NCI-H2227 (cell line): Measurements from ENCODE around the gene AKAP6.
A peak's percentile ranks its signal among the peaks of the same experiment; 100 is the strongest.

Experiments used
- DNase-seq: peaks from one replicate; lab custom pipeline; 2025; ENCODE audit not compliant: unreplicated experiment; lab: John Stamatoyannopoulos, UW

AKAP6 gene, protein sequence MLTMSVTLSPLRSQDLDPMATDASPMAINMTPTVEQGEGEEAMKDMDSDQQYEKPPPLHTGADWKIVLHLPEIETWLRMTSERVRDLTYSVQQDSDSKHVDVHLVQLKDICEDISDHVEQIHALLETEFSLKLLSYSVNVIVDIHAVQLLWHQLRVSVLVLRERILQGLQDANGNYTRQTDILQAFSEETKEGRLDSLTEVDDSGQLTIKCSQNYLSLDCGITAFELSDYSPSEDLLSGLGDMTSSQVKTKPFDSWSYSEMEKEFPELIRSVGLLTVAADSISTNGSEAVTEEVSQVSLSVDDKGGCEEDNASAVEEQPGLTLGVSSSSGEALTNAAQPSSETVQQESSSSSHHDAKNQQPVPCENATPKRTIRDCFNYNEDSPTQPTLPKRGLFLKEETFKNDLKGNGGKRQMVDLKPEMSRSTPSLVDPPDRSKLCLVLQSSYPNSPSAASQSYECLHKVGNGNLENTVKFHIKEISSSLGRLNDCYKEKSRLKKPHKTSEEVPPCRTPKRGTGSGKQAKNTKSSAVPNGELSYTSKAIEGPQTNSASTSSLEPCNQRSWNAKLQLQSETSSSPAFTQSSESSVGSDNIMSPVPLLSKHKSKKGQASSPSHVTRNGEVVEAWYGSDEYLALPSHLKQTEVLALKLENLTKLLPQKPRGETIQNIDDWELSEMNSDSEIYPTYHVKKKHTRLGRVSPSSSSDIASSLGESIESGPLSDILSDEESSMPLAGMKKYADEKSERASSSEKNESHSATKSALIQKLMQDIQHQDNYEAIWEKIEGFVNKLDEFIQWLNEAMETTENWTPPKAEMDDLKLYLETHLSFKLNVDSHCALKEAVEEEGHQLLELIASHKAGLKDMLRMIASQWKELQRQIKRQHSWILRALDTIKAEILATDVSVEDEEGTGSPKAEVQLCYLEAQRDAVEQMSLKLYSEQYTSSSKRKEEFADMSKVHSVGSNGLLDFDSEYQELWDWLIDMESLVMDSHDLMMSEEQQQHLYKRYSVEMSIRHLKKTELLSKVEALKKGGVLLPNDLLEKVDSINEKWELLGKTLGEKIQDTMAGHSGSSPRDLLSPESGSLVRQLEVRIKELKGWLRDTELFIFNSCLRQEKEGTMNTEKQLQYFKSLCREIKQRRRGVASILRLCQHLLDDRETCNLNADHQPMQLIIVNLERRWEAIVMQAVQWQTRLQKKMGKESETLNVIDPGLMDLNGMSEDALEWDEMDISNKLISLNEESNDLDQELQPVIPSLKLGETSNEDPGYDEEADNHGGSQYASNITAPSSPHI (N-terminal part only)

DNA sequence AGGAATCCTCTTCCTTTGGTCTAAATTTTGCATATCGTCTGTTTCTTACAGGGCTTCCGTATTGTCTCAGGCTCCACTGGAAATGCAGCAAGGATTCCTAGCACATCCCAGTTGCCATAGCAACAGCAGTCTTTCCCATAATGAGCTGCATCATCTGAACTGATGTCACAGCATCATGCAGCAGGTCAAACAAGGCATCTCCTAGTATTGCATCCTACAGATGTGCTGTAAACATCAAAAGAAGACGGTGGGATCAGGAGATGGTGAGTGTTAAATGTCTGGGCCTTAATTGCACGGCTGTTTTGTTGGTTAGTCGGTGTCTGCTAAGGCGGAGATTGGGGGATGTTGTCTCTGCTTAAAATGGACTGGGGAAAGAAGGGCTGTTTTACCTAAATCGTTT is at the start of gene AKAP6:
TSS of gene AKAP6 (plus strand) at position 153 of the 400 bp plus-strand sequence. CDS start 104,196 bp downstream, outside the sequence.
- peak; percentile 96 for DNase-seq

GRCh38 chr14:32286602-32287001 is 42.5 kb upstream of the AKAP6 start:
- DNase-seq = no peak

GRCh38 chr14:32296366-32296765 is 32.7 kb upstream of the AKAP6 start:
- no peak for DNase-seq

DNA sequence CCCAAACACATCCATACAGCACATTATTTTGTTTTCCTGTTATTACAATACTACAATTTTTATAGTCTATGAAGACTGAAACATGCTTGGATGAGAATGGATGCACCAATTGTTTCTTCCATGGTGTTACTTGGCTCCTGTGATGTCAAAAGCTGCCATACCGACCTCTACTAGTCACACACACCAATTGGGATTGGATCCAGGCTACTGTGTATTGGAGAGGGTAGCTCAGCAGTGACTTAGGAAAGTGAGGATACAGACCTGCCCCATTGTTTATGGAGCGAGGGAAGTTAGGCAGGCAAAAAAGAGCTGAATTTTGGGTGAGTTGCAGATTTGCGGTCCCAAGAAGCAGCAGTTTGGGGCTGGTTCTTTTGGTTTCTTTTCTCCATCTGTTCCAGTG is 30.8 kb upstream of the AKAP6 start:
- no peak for DNase-seq

DNA sequence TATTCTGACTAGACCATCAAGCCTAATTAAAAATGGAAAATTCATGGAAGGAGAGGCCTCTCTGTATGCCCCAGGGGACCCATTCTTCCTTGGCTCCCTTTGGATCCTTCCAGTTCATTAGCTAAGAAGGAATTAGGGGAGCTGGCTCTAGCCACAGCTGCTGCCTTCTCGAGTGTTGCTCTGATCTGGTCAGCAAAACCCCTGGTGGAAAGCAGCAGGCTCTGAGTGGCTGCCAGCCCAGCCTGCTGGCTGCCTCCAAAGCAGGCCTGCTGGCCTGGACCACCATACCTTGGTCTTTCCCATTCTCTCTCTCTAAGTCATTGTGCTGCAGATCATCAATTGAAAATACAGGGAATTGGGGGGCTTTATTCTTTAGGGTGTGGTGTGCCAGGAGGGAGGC is 29.0 kb upstream of the AKAP6 start:
- DNase-seq = no peak

GRCh38 chr14:32303865-32304264 is 25.2 kb upstream of the AKAP6 start:
- no peak for DNase-seq

DNA sequence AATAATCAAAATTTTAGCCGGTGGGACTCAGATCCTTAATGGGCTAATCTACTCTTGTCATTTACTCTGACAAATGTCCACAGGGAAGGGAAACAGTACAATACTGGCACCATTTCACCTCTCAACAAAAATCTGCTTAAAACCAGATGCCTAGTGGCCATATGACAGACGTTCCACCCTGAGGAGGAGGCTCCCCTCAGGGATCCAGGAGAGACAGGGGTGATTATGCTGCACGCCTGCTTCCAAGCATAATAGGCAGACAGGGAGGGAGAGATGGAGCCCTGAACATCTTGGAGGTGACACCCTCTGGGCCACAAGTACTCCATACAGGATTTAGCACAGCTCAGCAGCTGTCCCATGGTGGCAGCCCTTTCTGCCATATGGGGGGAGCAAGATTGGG is 24.8 kb upstream of the AKAP6 start:
- peak; percentile 41 for DNase-seq

- DNase-seq = no peak
Measured at GRCh38 chr14:32306549-32306948, 22.5 kb upstream of the AKAP6 start.

GRCh38 chr14:32307881-32308582 is 21.1 kb upstream of the AKAP6 start:
- DNase-seq = no peak

GRCh38 chr14:32310876-32311275 is 18.2 kb upstream of the AKAP6 start:
- DNase-seq = no peak

DNA sequence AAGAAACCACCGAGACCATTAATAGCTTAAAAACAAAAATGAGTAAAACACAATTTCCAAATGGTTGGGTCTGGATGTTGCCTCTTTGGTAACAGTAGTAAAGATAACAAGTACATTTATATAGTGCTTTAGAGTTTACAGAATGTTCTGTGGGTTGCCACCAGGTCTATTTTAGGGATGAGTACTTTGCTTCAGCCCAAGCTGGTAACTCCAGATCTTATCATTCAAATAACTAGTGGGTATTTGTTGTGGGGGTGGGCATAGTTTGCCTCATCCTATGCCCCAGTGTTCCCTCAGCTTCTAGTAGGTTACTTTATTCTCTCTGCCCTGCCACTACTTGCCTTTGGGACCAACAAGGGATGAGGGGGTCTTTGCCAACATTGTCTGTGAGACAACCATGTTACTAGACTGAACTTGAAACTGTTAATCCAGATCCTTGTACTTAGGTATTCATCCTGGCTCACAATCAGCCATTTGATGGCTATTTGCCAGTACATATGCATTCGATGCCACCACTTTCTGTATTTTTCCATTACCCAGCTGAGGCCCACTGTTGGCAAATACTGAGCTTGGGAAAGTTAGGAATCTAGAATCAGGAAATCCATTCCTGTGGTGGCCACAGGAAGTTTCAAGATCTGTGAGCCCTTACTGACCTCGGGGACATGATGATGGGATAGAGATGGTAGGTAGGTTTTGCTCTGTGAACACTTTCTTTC is 17.6 kb upstream of the AKAP6 start:
- no peak for DNase-seq

GRCh38 chr14:32312010-32312331 is 17.1 kb upstream of the AKAP6 start:
- no peak for DNase-seq

- no peak for DNase-seq
Measured at GRCh38 chr14:32313844-32314376, 15.2 kb upstream of the AKAP6 start.

- DNase-seq = no peak
Measured at GRCh38 chr14:32318087-32318795, 10.9 kb upstream of the AKAP6 start.

- DNase-seq = no peak
Measured at GRCh38 chr14:32319368-32320049, 9.6 kb upstream of the AKAP6 start.

GRCh38 chr14:32324601-32325000 is 4.5 kb upstream of the AKAP6 start:
- DNase-seq = no peak

GRCh38 chr14:32327255-32327961 is 1.7 kb upstream of the AKAP6 start:
- peak; percentile 20 for DNase-seq

DNA sequence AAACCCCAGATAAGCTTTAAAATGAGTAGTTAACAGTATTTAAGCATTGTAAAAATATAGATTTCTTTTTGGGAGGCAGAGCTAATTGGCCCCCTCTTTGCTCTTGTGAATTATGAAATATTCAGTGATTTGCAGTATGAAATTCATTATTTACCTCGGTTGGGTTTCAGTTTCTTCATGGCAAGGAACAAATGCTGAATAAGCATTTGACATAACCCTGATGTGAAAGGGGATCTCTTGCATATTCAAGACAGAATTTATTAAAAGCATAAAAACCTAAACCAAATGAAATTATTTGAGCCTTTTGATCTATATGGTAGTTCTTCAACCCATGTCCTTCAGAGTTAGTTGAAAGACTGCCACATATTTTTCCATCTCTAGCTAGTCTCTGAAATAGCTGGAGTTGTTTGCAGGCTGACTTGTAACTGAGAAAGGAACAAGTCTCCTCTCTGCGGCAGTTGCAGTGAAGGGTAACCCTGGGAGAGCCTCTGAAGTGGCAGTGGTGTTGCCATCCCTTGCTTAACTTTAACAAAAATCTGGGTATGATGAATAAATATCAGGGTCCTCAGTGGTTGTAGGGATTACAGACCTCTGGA is 690 bp downstream of the AKAP6 start:
- no peak for DNase-seq
